GM12865 (cell line): Measurements from ENCODE around the gene ZNF124.
"Not testable (repeated sequence)": the region's sequence is repeated elsewhere in the genome, so short reads cannot be mapped to it uniquely, and the experiment has no call there.

Experiments used
- DNase-seq: peaks from one replicate; pipeline ENCODE4 v3.0.0; 2010; ENCODE audit warnings: low read depth
- H3K4me3 ChIP-seq: 2 replicates; pipeline ENCODE4 v1.5.1; 2011; ENCODE audit warnings: mild to moderate bottlenecking, low read depth, low read length, control low read depth
- TF ChIP-seq, protein P1 (sequence below): IDR thresholded peaks from 2 replicates; pipeline ENCODE4 v1.5.1; 2011; ENCODE audit warnings: low read length, control low read depth, low read depth, inconsistent platforms; ENCODE audit not compliant: insufficient read depth; ENCODE audit errors: missing control alignments

ZNF124 gene

DNA sequence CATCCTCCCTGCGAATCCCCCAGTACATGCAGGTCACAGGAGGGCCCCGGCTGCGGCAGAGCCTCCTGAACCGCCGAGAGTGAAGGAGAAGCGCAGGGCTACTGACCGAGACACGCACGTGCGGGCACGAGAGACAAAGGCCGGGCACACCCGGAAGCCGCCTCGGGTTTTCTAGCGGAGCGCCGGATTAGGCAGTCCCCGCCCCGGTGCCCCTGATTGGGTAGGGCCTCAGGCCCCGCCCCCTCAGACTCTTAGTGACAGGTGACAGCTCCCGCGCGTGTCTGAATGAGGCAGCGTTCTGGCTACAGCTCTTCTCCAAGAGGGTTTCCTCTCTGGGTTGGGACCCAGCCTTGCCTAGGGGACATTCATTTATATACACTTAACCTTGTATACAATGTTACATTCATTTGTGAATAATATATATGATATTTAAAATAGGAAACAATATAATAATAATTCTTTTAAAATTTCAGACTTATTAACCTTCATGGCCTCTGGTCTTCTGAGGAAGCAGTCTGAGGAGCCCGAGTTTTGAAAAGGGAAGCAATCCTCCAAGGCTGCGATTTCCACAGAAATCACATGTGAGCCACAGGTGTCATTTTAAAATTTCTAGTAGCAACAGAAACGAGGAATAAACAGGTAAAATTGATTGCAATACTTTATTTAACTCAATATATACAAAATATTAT lies at the start of gene ZNF124:
ZNF124 (minus strand) TSS at position 146 of the 689 bp plus-strand sequence; CDS start at position 3, 143 bp downstream.
- H3K4me3 ChIP-seq, result not testable (repeated sequence)

DNA sequence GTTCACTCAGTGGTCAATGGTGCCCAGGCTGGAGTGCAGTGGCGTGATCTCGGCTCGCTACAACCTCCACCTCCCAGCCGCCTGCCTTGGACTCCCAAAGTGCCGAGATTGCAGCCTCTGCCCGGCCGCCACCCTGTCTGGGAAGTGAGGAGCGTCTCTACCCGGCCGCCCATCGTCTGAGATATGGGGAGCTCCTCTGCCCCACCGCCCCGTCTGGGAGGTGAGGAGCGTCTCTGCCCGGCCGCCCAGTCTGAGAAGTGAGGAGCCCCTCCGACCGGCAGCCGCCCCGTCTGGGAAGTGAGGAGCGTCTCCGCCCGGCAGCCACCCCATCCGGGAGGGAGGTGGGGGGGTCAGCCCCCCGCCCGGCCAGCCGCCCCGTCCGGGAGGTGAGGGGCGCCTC lies 48.5 kb upstream of the ZNF124 start:
- not testable (repeated sequence) for DNase-seq, H3K4me3 ChIP-seq

More for the DNA sequence above, at the start of gene ZNF124:
- DNase-seq, result not testable (repeated sequence)

DNA sequence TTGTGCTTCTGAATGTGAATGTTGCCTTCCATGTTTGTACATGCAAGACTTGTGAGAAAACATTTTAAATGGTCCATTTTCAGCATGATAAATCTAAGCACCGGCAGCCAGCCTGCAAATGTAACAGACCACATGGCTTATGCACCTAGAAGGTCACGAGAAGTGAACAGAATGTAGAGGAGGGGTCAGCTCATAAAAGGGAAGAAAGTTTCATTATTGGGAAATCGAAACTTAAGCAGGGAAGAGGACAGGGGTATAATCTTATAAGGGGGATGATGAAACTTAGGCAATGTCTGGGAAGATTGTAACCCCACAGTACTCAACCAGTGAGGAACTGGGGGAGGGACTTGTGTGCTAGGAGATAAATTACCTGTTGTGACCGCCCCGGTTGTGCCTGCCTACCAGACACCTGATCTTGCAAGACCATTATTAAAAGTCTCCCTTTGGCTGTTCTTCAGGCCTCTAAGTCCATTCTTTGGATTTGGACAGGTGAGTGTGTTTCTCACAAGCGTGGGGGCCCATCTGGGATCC lies 46.4 kb upstream of the ZNF124 start:
- H3K4me3 ChIP-seq, result no peak overlapping the region
- TF ChIP-seq, protein P1, sequence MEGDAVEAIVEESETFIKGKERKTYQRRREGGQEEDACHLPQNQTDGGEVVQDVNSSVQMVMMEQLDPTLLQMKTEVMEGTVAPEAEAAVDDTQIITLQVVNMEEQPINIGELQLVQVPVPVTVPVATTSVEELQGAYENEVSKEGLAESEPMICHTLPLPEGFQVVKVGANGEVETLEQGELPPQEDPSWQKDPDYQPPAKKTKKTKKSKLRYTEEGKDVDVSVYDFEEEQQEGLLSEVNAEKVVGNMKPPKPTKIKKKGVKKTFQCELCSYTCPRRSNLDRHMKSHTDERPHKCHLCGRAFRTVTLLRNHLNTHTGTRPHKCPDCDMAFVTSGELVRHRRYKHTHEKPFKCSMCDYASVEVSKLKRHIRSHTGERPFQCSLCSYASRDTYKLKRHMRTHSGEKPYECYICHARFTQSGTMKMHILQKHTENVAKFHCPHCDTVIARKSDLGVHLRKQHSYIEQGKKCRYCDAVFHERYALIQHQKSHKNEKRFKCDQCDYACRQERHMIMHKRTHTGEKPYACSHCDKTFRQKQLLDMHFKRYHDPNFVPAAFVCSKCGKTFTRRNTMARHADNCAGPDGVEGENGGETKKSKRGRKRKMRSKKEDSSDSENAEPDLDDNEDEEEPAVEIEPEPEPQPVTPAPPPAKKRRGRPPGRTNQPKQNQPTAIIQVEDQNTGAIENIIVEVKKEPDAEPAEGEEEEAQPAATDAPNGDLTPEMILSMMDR, result no peak
- DNase-seq, result no peak

DNA sequence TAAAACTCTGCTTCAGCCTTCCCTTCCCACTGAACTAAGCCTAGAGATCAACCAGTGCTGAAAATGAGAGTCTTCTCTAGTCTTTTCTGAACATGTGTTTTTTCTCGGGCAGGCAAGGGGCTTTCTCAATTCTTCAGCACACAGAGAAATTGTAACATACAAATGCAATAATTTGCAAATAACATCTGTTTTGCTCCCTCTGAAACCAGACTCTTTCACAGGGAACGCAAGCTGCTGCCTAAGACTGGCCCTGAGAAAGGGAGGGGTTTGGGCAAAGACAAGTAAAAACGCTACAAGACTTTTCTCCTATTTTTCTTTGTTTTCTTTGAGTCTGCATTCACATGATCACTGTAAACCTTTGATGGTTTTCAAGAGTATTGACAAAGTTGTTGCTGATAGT lies 44.4 kb upstream of the ZNF124 start:
- TF ChIP-seq, protein P1, result no peak
- no peak overlapping the region for H3K4me3 ChIP-seq
- DNase-seq, result peak; percentile 62

DNA sequence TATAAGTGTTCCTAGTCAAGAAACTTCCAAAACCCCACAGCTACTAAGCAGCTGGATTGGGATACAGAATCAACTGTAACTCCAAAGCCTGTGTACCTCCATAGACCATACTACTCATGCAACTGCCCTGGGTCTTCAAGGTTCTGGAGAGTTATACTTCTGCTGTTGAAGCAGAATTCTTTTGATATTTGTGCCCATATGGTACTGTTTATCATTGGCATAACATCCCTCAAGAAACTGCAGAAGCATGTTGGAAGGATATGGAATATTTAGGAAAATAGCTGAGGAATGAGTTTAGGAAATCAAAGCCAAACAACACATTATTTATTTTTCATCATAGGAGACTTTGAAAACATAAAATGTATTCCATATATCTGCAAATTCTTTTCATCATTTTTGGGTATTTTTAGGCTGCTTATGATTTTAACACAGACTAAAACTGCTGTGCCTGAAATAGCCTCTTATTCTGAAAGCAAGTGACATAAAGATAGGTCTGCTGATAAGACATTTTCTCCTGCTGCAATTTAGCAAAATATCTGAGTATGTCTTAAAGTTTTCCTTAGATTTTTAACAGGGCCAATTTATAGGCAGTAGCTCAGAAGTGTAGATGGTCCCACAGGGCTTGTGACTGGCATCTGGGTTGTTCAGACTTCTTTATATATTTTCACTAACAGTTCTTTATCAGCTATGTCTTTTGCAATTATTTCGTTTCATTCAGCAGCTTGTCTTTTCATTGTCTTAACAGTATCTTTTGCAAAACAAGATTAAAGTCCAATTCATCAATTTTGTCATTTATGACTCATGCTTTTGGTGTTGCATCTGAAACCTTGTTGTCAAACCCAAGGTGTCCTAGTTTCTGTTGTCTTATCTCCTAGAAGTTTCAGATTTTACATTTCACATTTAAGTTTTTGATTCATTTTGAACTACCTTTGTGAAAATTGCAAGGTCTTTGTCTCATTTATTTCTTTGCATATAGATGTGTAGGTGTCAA lies 41.1 kb upstream of the ZNF124 start:
- TF ChIP-seq, protein P1, result no peak
- no peak overlapping the region for H3K4me3 ChIP-seq
- peak; percentile 64 for DNase-seq

DNA sequence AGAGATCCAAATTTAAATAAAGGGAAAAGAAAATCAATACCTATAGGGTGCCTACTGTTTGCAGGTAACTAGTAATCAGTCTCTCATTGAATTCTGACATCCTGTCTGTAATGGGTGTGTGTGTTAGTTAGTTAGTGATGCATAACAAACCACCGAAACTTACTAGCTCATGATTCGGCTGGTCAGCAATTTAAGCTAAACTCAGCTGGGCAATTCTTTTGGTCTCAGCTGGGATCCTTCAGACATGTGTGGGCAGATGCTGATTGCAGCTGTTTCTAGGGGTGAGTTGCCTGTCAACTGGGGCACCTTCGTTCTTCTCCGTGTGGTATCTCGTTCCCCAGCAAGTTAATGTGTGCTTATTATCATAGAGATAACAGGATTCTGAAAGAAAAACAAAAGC lies 40.2 kb upstream of the ZNF124 start:
- no peak overlapping the region for H3K4me3 ChIP-seq
- DNase-seq, result peak; percentile 92
- TF ChIP-seq, protein P1, result no peak

DNA sequence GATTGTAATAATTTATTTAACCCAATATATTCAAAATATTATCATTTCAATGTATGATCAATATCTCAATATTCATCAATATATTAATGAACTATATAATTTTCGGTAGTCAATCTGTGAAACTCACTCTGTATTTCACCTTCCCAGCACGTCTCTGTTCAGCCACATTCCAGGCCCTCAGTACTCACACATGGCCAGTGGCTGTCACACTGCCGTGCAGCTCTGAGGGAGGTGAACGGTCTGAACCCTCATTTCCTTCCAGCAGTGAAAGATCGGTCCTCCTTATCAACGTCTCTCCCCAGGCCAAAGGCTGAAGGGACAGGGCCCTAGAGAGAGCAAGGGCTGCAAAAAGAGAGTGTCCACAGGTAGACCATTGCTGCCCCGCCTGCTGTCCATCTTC lies 39.5 kb upstream of the ZNF124 start:
- H3K4me3 ChIP-seq, result peak overlapping the region; percentile 98
- peak; percentile 29 for DNase-seq
- TF ChIP-seq, protein P1, result no peak
